Posterior vena cava (tissue), 2 donors: ENCODE data around the gene RTP1. TPM values are rescaled to one million over a fixed set of nuclear protein-coding genes. Genes with fewer than 3 reads are reported as not detected.
"Not testable (repeated sequence)": the region's sequence is repeated elsewhere in the genome, so short reads cannot be mapped to it uniquely, and the experiment has no call there.

Experiments
- DNase-seq: peaks from one replicate; pipeline ENCODE4 v3.0.0-alpha.2; 2020; ENCODE audit warnings: low spot score
- intact Hi-C, 2 donors: fragments of 100-400 bp; cut with DNase I; formaldehyde crosslinking; loops; one replicate each; pipeline versions ENCODE4 v1.14.1 to v1.14.2; 2022 to 2023
- total RNA-seq, 2 donors: library from RNA; stranded (reverse); fragmentation: NEBNext Ultra II Directional; extraction: Animal tissue kit (Norgen Biotek cat#: 25700); gene quantifications; one replicate each; pipeline ENCODE4 v1.2.1, GENCODE V29; 2021
- donor health status: DM: yes; HTN: yes; CAD: no.
- donor health status: DM: yes; HTN: yes; CAD: no.

RTP1 gene
- total RNA-seq, 2 donors from 2014 or later, result not detected

GRCh38 chr3:187191271-187191670, 6.0 kb upstream of the RTP1 start:
- DNase-seq, result no peak
- intact Hi-C loops, result no loop called here

- intact Hi-C loops, result no loop called here
- no peak for DNase-seq
Observed at GRCh38 chr3:187193181-187193580, 4.1 kb upstream of the RTP1 start.

DNA sequence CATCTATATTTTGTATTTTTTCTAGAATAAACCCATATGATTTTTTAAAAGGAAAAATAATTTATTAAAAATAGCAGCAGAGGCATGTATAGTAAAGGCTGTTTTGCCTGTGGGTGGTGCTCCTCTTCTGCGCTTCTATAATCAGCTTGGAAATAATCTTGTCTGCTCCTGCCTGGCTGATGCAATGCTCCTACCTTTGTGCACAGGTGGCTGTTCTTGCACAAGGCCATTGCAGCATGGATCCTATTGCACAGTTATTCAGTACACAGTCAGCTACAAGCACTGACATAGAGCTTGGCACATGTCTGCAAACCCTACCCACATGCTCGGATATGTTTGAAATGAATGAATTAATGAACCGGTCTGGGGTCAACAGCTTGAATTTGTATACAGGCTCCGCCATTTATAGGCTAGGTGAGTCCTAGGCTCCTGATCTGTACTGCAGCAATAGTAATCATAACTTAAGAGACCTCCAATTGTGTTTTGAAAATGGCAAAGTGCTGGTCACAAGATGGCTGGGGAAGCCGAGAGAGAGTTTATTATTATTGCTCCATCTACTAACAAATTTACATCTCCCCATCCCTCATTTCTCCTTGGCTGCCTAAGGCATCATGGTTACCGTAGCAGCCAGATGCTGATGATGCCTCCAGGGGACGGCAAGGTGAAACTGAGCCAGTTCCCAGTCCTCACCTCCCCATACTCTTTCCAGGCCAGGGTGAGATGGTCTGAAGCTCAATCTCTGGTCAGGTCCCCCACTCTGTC, 532 bp upstream of the RTP1 start:
- DNase-seq, result no peak
- intact Hi-C loops, result no loop called here

- intact Hi-C loops, result no loop called here
- no peak for DNase-seq
Observed at GRCh38 chr3:187198490-187198889, 1.2 kb downstream of the RTP1 start.

GRCh38 chr3:187199463-187200050, 2.3 kb downstream of the RTP1 start:
- not testable (repeated sequence) for DNase-seq
- intact Hi-C loops, result loop anchor here in 1 of 2 donors (2.0 to 10.0 kb wide), 2 partner anchors 53 to 885 kb away; no protein-coding TSS in a partner anchor

- intact Hi-C loops, result loop anchor here in 1 of 2 donors (10.0 kb wide), 1 partner anchor 879 kb away; no protein-coding TSS in a partner anchor
- DNase-seq, result no peak
Observed at GRCh38 chr3:187205683-187206082, 8.4 kb downstream of the RTP1 start.

- intact Hi-C loops, result loop anchor here in 1 of 2 donors (10.0 kb wide), 1 partner anchor 878 kb away; no protein-coding TSS in a partner anchor
- DNase-seq, result no peak
Observed at GRCh38 chr3:187207062-187207461, 9.8 kb downstream of the RTP1 start.

DNA sequence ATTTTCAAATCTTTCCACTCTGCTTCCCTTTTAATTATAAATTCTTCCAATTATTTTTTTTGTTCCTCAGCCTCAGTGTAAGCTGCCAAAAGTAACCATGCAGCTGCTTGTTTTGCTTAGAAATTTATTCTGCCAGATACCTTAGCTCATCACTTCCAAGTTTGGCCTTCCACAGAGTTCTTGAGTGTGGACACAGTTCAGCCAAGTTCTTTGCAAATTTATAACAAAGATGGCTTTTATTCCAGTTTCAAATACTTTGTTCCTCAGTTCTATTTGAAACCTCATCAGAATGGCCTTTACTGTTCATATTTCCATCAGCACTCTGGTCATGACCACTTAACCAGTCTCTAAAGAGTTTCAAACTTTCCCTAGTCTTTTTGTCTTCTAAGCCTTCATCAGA, 10.3 kb downstream of the RTP1 start:
- no peak for DNase-seq
- intact Hi-C loops, result loop anchor here in 1 of 2 donors (10.0 kb wide), 1 partner anchor 877 kb away; no protein-coding TSS in a partner anchor

- no peak for DNase-seq
- intact Hi-C loops, result loop anchor here in 1 of 2 donors (10.0 kb wide), 1 partner anchor 877 kb away; no protein-coding TSS in a partner anchor
Observed at GRCh38 chr3:187208159-187208558, 10.9 kb downstream of the RTP1 start.

DNA sequence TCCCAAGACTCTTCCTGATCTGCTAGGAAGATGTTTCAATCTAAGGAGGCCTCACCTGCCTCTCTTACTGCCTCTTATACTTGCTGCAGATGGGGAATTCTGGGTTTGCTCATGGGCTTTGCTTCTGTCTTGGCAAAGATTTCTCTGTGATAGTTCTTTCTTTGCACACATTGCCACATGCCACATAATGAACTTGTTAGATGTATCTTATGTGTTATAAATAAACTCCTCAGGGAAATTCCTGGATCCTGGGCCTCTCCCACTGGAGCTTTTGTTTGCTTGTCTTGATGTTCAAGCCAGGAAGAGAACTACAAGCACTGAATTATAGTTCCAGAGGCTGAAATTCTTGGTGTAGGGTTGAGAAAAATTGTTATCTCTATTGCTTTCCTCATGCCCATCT, 12.2 kb downstream of the RTP1 start:
- intact Hi-C loops, result loop anchor here in 1 of 2 donors (10.0 kb wide), 1 partner anchor 875 kb away; no protein-coding TSS in a partner anchor
- no peak for DNase-seq

DNA sequence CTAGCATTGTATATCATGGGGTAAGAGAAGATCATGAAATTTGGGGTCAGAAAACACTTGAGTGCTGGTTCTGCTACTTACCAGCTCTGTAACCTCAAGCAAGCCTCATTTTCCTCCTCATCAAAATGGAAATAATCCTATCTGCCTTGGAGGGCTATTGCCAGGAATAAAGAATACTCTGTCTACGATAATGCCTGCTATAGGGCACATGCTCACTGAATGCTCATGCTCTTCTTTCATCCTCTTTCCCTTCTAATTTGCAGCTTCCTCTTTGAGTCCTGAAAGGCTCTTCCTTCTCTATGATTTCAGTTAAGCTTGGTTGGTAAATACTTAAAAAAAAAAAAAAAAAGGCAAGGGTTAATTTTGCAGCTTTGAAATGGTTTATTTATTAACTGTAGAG, 12.8 kb downstream of the RTP1 start:
- intact Hi-C loops, result no loop called here
- DNase-seq, result no peak

DNA sequence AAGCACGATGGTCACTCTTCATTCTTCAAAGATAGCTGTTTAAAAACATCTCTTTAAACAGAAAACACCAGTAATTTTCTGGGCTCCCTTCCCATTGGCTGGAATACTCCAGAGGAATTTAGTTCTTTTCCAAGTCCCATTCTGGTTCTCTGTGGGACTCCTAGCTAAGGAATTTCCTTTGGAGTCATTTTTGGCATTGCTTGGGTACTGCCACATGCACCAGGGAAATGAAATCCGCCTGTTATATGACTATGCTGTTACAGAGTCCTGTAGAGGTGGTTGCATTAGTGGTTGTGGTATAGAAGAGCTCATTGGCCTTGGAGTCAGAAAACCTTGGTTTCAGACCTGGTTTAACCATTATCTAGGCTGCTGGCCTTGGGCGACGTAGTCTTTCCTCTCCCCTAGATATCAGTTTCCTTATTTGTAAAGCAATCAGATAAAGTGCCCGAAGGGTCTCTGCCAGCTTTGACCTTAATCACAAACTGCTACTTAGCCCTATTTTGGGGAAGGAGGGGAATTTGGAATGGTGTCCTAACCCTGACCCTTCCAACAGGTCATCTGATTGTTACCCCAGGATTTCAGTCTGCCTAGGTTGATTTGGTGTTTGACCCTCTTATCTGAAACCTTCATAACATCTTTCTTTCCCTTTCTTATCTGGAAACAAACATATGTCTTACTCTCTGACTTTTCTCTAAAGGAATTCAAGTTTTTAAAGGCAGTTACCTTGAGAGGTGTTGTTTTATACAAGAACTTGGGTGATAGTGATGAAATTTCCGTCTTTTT, 13.4 kb downstream of the RTP1 start:
- no peak for DNase-seq
- intact Hi-C loops, result no loop called here

GRCh38 chr3:187211532-187212195, 14.4 kb downstream of the RTP1 start:
- intact Hi-C loops, result no loop called here
- DNase-seq, result no peak

DNA sequence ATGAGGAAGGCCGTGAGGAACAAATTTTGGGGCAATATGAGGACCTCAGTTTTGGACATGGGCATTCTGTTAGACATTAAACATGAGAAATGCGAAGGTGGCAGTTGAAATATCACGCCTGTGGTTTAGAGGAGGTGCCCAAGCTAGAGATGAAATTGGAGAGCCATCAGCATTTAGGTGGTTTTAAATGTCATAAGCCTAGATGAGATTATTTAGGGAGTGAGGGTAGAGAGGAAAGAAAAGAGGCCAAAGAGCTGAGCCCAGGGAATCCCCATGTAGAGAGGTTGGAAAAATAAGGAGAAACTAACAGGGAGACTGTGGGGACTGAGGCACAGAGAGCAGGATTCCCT, 14.9 kb downstream of the RTP1 start:
- DNase-seq, result no peak
- intact Hi-C loops, result no loop called here

DNA sequence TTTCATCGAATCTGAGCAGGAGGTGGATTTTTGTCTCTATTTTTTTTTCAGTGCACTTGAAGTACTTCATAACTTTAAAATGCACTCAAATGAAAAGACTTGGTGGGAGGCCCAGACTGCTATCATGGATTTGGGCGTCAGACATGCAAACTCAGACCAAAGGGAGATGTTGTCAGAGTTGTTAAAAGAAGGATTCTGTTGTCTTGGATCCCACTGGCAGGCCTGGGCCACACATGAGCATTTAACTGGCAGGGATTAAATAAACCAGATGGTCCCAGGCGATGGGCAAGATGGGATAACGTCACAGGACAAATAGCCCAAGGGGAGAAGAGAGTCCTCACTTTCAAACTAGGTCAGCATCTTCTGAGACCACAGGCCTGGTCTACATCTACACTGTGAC, 15.4 kb downstream of the RTP1 start:
- no peak for DNase-seq

DNA sequence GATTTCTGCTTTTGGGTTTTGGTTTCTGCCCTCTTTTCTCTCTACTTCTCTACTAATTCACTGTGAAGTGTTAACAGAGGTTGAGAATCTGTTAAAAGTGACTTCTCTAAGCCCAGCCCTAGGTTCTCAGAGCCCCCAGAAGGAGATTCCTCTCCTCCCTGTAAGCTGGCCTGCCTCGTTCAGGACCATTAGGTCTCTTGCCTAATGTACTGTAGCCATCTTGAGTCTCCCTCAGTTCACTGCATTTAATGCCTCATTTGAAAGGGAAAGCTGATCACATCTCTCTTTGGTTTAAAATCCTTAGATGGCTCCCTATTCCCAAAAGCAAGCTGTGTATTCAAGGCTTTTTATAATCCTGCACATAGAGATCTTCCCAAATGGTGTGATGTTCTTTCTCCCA, 16.3 kb downstream of the RTP1 start:
- no peak for DNase-seq
- intact Hi-C loops, result no loop called here

More for the DNA sequence above, 15.4 kb downstream of the RTP1 start:
- intact Hi-C loops, result no loop called here

- DNase-seq, result no peak
- intact Hi-C loops, result no loop called here
Observed at GRCh38 chr3:187215460-187215859, 18.2 kb downstream of the RTP1 start.

- intact Hi-C loops, result loop anchor here (5.0 to 10.0 kb wide), 2 partner anchors 94 to 452 kb away; partner anchors contain the start of gene SST (in 1 of the 2)
- DNase-seq, result no peak
Observed at GRCh38 chr3:187222801-187223200, 25.5 kb downstream of the RTP1 start.

GRCh38 chr3:187223799-187224198, 26.5 kb downstream of the RTP1 start:
- DNase-seq, result no peak
- intact Hi-C loops, result loop anchor here (5.0 to 10.0 kb wide), 2 partner anchors 94 to 451 kb away; partner anchors contain the start of gene SST (in 1 of the 2)
